ENCODE data around the gene C2CD4C.

The C2CD4C gene

GRCh38 chr19:379796-380195, 29.2 kb downstream of the C2CD4C start:
- DNase-seq = no peak

- no peak for DNase-seq
Measured at GRCh38 chr19:378706-379105, 30.2 kb downstream of the C2CD4C start.

GRCh38 chr19:377801-378581, 31.0 kb downstream of the C2CD4C start:
- DNase-seq = no peak

- DNase-seq = no peak
Measured at GRCh38 chr19:376111-376470, 32.9 kb downstream of the C2CD4C start.

GRCh38 chr19:375395-376110, 33.4 kb downstream of the C2CD4C start:
- DNase-seq = no peak

GRCh38 chr19:374886-375235, 34.1 kb downstream of the C2CD4C start:
- no peak for DNase-seq

- DNase-seq = no peak
Measured at GRCh38 chr19:374183-374885, 34.6 kb downstream of the C2CD4C start.

- DNase-seq = no peak
Measured at GRCh38 chr19:373391-374182, 35.4 kb downstream of the C2CD4C start.

GRCh38 chr19:372306-372890, 36.5 kb downstream of the C2CD4C start:
- DNase-seq = no peak

- DNase-seq = no peak
Measured at GRCh38 chr19:371501-372168, 37.3 kb downstream of the C2CD4C start.

- no peak for DNase-seq
Measured at GRCh38 chr19:370641-371330, 38.2 kb downstream of the C2CD4C start.

GRCh38 chr19:369876-370275, 39.1 kb downstream of the C2CD4C start:
- DNase-seq = no peak

- DNase-seq = no peak
Measured at GRCh38 chr19:369256-369655, 39.7 kb downstream of the C2CD4C start.

- DNase-seq = no peak
Measured at GRCh38 chr19:368630-369024, 40.3 kb downstream of the C2CD4C start.

GRCh38 chr19:367963-368629, 40.9 kb downstream of the C2CD4C start:
- no peak for DNase-seq

- no peak for DNase-seq
Measured at GRCh38 chr19:367561-367960, 41.4 kb downstream of the C2CD4C start.

GRCh38 chr19:366951-367350, 42.0 kb downstream of the C2CD4C start:
- DNase-seq = no peak

- no peak for DNase-seq
Measured at GRCh38 chr19:366205-366783, 42.7 kb downstream of the C2CD4C start.

- no peak for DNase-seq
Measured at GRCh38 chr19:364496-365287, 44.3 kb downstream of the C2CD4C start.

GRCh38 chr19:362683-363082, 46.3 kb downstream of the C2CD4C start:
- DNase-seq = no peak

Data from SW 1271 (cell line).